Keratinocyte (primary cell): ENCODE data around the gene DDX31.

ENCODE experiments used
- EZH2 ChIP-seq: IDR thresholded peaks from one replicate; pipeline ENCODE4 v1.6.1; 2012; ENCODE audit warnings: inconsistent platforms, mild to moderate bottlenecking, low read length, moderate library complexity
- TF ChIP-seq, protein P1 (sequence below), 3 experiments: IDR thresholded peaks in 1 of 3; conservative IDR thresholded peaks in 1 of 3; optimal IDR thresholded peaks in 1 of 3; 2 replicates in 2 of 3; 3 replicates in 1 of 3; pipeline versions ENCODE3 to v1.5.1; 2011; ENCODE audit warnings: low read length in 3 of 3, mild to moderate bottlenecking in 3 of 3, moderate library complexity in 2 of 3, control low read depth in 1 of 3, inconsistent platforms in 1 of 3; ENCODE audit not compliant: insufficient read depth in 2 of 3; ENCODE audit errors: extremely low read depth in 1 of 3

DNA sequence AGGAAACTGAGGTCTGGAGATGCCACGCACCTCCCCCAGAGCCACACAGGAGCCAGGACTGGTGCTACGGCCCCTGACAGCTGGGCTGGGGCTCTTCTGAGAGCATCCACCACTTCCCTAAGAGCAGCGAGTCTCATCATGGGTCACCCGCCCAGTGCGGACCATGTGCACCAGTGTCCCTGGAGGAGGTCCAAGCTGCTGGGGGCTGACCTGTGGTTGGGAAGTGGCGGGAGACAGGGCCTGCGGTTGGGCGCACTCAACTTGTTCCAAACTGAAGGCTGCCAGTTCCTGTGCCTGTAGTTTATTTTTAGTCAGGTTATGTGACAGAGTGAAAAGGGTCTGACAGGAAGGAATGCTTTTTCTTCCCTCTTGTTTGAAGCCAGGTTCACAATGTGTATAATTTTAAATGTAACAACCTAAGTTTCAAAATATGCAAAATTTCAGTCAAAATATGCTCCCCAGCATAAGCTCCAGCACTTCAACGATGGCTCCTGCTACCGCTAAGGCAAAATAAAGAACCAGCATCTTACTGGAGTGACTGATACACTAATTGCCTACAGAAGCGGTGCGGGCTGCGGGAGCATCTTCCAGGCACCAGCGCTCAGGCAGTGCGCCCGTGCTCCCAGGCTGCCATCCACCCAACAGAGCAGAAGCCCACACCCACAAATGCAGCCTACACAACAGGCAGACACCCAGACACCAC is 72.6 kb downstream of the DDX31 start:
- TF ChIP-seq, protein P1, sequence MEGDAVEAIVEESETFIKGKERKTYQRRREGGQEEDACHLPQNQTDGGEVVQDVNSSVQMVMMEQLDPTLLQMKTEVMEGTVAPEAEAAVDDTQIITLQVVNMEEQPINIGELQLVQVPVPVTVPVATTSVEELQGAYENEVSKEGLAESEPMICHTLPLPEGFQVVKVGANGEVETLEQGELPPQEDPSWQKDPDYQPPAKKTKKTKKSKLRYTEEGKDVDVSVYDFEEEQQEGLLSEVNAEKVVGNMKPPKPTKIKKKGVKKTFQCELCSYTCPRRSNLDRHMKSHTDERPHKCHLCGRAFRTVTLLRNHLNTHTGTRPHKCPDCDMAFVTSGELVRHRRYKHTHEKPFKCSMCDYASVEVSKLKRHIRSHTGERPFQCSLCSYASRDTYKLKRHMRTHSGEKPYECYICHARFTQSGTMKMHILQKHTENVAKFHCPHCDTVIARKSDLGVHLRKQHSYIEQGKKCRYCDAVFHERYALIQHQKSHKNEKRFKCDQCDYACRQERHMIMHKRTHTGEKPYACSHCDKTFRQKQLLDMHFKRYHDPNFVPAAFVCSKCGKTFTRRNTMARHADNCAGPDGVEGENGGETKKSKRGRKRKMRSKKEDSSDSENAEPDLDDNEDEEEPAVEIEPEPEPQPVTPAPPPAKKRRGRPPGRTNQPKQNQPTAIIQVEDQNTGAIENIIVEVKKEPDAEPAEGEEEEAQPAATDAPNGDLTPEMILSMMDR (optimal IDR thresholded peaks at IDR 0.05 in 1 of 3, IDR thresholded peaks at IDR 0.05 in 1 of 3, conservative IDR thresholded peaks at IDR 0.05 in 1 of 3; ENCODE audit: extremely low read depth in 1 of 3, insufficient read depth in 2 of 3, low read length in 3 of 3): no peak
- TF ChIP-seq EZH2: no peak
